Measurements from ENCODE around the gene RBBP8NL.

Gene RBBP8NL

DNA sequence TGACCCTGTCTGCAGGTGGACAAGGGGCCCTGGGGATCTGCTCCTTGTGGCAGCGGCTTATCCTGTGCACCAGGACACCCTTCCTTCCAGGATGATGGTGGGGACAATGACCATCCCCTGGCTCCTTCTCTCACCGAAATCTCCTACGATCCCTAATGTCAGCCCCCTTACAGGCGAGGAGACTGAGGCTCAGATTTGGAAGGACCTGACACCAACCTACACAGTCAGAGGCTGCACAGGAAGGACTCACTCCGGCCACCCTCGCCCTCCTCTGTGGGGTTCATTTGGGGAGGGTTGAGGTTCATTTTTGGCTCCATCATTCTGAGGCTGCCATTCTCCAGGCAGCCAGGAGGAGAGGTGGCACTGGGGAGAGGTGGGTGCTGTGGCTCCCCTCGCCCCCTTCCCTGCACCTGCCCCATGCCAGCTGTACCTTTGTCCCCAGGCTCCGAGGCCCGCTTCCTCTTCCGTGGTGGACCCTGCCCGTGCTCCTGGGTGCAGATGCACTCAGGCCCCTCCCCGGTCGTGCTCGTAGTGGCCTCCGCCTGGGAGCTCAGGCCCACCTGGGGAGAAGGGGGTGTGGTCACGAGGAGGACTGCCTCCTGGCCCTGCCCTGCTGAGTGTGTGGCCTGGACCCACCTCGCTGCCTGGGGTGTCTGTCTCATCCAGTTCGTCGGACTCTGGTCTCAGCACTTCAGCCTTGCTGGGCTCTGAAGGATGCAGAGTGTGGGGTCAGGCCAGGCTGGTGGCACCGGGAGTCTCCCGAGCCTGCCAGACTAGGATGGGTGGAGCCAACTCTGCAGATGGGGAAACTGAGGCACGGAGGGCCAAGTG lies 14.9 kb downstream of the RBBP8NL start:
- TF ChIP-seq, protein P1, sequence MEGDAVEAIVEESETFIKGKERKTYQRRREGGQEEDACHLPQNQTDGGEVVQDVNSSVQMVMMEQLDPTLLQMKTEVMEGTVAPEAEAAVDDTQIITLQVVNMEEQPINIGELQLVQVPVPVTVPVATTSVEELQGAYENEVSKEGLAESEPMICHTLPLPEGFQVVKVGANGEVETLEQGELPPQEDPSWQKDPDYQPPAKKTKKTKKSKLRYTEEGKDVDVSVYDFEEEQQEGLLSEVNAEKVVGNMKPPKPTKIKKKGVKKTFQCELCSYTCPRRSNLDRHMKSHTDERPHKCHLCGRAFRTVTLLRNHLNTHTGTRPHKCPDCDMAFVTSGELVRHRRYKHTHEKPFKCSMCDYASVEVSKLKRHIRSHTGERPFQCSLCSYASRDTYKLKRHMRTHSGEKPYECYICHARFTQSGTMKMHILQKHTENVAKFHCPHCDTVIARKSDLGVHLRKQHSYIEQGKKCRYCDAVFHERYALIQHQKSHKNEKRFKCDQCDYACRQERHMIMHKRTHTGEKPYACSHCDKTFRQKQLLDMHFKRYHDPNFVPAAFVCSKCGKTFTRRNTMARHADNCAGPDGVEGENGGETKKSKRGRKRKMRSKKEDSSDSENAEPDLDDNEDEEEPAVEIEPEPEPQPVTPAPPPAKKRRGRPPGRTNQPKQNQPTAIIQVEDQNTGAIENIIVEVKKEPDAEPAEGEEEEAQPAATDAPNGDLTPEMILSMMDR (IDR thresholded peaks at IDR 0.05; ENCODE audit: low read depth, low read length) = no peak
- Histone ChIP-seq H3K27me3 (no peaks in the 10 kb centered on the region), H3K4me1 (peaks cover 8% of the 10 kb centered on the region)

GRCh38 chr20:62411479-62412193 lies 15.7 kb downstream of the RBBP8NL start:
- Histone ChIP-seq H3K27me3 (no peaks in the 10 kb centered on the region), H3K4me3 (ENCODE audit: low read depth, low read length) (no peak overlapping the region), H3K4me1 (peaks cover 9% of the 10 kb centered on the region), H3K9me3 (no peaks in the 10 kb centered on the region), H3K36me3 (no peaks in the 10 kb centered on the region)
- TF ChIP-seq, protein P1 (IDR thresholded peaks at IDR 0.05; ENCODE audit: low read depth, low read length) = no peak
- DNase-seq = no peak

More for the DNA sequence above, 14.9 kb downstream of the RBBP8NL start:
- no peak for DNase-seq
- H3K36me3 ChIP-seq = no peaks in the 10 kb centered on the region
- no peaks in the 10 kb centered on the region for H3K9me3 ChIP-seq
- H3K4me3 ChIP-seq (ENCODE audit: low read depth, low read length) = no peak overlapping the region

DNA sequence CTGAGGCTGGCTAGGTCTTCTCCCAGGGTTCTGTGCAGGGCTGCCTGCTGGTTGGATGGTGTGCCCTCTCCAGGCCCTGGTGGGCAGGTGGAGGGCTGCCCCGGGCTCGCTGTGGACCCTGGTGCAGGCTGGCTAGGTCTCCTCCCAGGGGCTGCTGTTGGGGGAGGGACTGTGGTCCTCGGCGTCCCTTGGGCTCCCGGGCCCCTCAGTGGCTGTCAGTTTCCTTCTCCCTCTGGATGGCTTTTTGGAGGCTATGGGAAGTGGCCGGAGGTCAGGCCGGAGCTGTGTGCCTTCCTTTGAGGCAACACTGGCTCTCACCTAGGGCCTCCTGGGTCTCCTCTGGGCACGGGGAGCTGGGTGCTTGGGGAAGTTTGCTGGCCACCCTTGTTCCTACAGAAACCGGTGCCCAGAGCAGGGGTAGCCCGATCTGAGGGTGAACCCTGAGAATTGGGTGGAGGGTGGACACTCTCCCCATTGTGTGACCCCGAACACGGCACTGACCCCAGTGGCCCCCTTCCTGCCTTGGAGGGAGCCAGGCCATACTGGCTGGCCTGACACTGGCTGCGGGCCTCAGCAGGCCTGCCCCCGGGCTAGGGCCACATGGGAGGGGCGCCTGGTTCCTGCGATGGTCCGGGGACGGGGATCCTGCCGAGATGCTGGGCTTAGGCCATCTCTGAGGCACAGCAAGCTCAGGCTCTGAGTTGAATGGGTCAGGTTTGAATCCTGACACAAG lies 16.4 kb downstream of the RBBP8NL start:
- Histone ChIP-seq H3K36me3 (no peaks in the 10 kb centered on the region), H3K9me3 (no peaks in the 10 kb centered on the region), H3K4me1 (peaks cover 9% of the 10 kb centered on the region), H3K27me3 (no peaks in the 10 kb centered on the region), H3K4me3 (ENCODE audit: low read depth, low read length) (no peak overlapping the region)
- TF ChIP-seq, protein P1 (IDR thresholded peaks at IDR 0.05; ENCODE audit: low read depth, low read length) = no peak
- no peak for DNase-seq

- DNase-seq = peak; percentile 83
- H3K27me3 ChIP-seq = no peaks in the 10 kb centered on the region
- H3K4me3 ChIP-seq (ENCODE audit: low read depth, low read length) = no peak overlapping the region
- no peaks in the 10 kb centered on the region for H3K9me3 ChIP-seq
- H3K36me3 ChIP-seq = no peaks in the 10 kb centered on the region
- peaks cover 9% of the 10 kb centered on the region for H3K4me1 ChIP-seq
- TF ChIP-seq, protein P1 (IDR thresholded peaks at IDR 0.05; ENCODE audit: low read depth, low read length) = peak; percentile 73
Measured at GRCh38 chr20:62409931-62410745, 17.2 kb downstream of the RBBP8NL start.

DNA sequence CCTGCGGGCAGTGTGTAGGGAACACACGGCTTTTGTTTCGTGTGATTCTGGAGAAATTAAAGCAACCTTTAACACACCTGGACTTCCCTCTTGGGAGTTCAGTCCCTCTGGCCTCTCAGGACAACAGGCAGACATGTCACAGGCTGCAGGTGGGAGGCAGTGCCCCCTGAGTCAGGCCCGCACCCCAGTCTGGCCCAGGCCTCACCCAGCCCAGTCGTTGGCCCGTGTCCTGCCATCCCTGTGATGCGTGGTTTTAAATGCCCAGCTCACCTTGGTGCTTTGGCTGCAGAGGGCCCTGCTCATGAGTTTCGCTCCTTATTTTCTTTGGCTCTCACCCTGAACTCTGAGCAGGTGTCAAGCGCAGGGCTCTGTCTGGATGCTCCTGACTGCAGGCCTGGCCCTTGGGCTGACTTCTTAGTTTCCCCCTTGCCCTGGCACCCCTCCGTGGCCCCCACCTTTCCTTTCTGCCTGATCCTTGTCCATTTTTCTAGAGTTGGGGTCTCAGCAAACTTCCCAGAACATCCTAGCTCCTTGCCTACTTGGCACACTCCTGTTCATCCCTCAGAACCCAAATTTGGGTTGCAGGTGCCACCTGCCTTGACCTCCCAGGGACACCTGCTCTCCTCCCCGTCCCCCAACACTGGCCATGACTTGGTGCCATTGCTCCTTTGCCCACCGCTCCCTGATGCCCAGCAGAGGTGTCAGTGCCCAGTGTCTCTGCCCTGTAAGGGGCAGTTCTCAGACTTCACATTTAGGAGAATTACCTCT lies 18.1 kb downstream of the RBBP8NL start:
- no peaks in the 10 kb centered on the region for H3K9me3 ChIP-seq
- H3K4me3 ChIP-seq (ENCODE audit: low read depth, low read length) = no peak overlapping the region
- TF ChIP-seq, protein P1 (IDR thresholded peaks at IDR 0.05; ENCODE audit: low read depth, low read length) = no peak
- H3K4me1 ChIP-seq = peaks cover 9% of the 10 kb centered on the region
- no peaks in the 10 kb centered on the region for H3K27me3 ChIP-seq
- H3K36me3 ChIP-seq = no peaks in the 10 kb centered on the region
- no peak for DNase-seq
